Coronary artery (tissue), 2 donors: ENCODE data around the gene CMPK1.

Experiments used
- DNase-seq: peaks from one replicate; pipeline ENCODE4 v3.0.0-alpha.2; 2017; ENCODE audit warnings: low spot score
- H3K27ac ChIP-seq, 2 donors: fragments of 200-600 bp; sonication (generic); one replicate each; pipeline ENCODE4 v1.5.1; 2016 to 2019
- H3K4me3 ChIP-seq: fragments of 200-600 bp; sonication (generic); 2 replicates; pipeline ENCODE4 v1.5.1; 2016; ENCODE audit warnings: mild to moderate bottlenecking, moderate library complexity
- TF ChIP-seq, protein P1 (sequence below): fragments of 200-600 bp; sonication (generic); IDR thresholded peaks from one replicate; pipeline ENCODE4 v1.5.1; 2019; ENCODE audit warnings: antibody characterized with exemption

The CMPK1 gene

DNA sequence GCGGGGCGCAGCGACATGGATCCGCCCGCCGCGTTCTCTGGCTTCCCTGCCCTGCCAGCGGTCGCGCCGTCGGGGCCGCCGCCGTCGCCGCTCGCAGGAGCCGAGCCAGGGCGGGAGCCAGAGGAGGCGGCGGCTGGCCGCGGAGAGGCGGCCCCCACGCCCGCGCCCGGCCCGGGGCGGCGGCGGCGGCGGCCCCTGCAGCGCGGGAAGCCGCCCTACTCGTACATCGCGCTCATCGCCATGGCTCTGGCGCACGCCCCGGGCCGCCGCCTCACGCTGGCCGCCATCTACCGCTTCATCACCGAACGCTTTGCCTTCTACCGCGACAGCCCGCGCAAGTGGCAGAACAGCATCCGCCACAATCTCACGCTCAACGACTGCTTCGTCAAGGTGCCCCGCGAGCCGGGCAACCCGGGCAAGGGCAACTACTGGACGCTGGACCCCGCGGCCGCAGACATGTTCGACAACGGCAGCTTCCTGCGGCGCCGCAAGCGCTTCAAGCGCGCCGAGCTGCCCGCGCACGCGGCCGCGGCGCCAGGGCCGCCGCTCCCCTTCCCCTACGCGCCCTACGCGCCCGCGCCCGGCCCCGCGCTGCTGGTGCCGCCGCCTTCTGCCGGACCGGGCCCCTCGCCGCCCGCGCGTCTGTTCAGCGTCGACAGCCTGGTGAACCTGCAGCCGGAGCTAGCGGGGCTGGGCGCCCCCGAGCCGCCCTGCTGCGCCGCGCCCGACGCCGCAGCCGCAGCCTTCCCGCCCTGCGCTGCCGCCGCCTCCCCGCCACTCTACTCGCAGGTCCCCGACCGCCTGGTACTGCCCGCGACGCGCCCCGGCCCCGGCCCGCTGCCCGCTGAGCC is 83.0 kb downstream of the CMPK1 start:
- H3K27ac ChIP-seq = no peak overlapping the region
- H3K4me3 ChIP-seq = peak overlapping the region; percentile 63
- TF ChIP-seq, protein P1, sequence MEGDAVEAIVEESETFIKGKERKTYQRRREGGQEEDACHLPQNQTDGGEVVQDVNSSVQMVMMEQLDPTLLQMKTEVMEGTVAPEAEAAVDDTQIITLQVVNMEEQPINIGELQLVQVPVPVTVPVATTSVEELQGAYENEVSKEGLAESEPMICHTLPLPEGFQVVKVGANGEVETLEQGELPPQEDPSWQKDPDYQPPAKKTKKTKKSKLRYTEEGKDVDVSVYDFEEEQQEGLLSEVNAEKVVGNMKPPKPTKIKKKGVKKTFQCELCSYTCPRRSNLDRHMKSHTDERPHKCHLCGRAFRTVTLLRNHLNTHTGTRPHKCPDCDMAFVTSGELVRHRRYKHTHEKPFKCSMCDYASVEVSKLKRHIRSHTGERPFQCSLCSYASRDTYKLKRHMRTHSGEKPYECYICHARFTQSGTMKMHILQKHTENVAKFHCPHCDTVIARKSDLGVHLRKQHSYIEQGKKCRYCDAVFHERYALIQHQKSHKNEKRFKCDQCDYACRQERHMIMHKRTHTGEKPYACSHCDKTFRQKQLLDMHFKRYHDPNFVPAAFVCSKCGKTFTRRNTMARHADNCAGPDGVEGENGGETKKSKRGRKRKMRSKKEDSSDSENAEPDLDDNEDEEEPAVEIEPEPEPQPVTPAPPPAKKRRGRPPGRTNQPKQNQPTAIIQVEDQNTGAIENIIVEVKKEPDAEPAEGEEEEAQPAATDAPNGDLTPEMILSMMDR = no peak
- no peak for DNase-seq

DNA sequence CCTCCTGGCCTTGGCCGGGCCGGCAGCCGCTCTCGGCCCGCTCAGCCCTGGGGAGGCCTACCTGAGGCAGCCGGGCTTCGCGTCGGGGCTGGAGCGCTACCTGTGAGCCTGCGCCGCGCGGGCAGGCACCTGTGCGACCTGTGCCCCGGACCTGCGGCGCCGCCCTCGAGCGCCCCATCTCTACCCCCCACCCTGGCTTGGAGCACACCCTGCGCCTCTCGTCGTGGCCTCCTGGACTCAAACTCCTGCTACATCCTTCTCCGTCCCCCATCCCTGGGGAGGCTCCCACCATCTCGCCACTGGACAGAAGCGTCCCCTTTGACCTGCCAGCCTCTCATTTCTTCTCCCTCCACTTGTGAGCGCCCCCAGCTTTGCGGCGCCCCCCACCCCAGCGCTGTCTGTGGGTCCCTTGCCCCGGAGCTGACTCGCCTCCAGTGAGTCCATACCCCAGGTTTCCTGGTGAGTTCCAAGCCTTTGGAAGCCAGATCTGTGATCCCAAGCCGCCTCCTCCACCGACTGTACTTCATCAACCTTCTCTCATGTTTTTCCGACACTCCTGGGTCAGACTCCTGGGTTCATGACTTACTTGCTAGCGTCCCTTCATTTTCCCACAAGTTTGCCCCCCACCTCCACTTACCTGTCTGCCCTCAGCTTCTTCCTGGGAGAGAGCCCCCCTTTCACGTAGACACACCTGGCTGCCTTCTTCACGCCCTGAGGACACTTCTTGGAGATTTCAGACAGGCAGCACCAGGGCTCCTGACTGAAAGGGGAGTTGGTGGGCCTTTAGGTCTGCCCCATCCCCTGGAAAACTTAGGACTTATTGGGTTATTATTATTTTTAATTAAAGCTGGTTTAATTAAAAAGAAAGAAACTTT is 83.8 kb downstream of the CMPK1 start:
- TF ChIP-seq, protein P1 = no peak
- no peak for DNase-seq
- Histone ChIP-seq H3K4me3 (peak overlapping the region; percentile 63), H3K27ac (no peak overlapping the region)

- TF ChIP-seq, protein P1 = no peak
- H3K4me3 ChIP-seq = no peak overlapping the region
- no peak overlapping the region for H3K27ac ChIP-seq
- no peak for DNase-seq
Observed at GRCh38 chr1:47418122-47418521, 84.5 kb downstream of the CMPK1 start.

DNA sequence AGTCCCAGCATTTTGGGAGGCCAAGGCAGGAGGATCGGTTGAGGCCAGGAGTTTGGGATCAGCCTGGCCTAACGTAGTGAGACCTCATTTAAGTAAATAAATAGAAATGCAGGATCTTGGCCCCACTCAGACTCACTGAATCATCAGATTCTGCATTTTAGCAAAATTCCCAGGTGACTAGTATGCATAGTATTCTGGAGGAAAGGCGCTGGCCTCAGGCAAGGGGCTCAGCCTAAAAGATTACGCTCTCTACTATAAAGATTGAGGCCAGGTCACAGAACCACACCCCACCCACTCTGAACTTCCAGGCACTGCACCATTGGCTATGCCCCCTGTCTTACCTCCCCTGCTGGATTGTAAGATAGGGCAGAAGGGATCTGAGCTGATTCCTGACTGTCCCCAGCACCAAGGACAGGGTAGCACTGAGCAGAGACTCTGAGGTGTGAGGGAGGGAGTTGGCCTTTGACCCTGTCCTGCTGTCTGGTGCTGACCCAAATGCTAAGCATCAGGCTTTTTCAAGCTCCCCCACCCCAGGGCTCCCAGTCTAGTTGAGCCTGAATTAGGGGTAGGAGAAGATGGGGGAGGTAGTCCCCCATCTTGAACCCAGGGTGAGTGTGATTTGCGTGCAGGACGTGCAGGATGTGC is 85.2 kb downstream of the CMPK1 start:
- DNase-seq = no peak
- Histone ChIP-seq H3K4me3 (no peak overlapping the region), H3K27ac (no peak overlapping the region)
- TF ChIP-seq, protein P1 = no peak

DNA sequence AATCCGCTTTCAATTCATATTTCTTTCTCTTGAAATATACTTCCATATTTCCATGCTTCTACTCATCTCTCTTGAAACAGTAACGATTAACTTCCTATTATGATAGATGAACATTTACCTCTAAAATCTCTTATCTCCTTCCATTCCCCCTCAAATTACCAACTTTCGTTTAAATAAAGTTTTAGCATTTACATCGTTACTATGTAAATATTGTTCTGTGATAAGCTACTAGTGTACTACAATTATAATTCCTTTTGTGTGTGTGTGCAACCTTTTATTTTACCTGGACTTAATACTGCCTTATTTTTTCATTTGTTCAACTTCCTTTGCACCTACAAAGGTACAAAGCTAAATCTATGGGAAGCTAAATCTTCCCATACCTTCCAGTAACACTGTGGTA is 87.0 kb downstream of the CMPK1 start:
- TF ChIP-seq, protein P1 = no peak
- DNase-seq = no peak
- Histone ChIP-seq H3K27ac (no peak overlapping the region), H3K4me3 (no peak overlapping the region)

DNA sequence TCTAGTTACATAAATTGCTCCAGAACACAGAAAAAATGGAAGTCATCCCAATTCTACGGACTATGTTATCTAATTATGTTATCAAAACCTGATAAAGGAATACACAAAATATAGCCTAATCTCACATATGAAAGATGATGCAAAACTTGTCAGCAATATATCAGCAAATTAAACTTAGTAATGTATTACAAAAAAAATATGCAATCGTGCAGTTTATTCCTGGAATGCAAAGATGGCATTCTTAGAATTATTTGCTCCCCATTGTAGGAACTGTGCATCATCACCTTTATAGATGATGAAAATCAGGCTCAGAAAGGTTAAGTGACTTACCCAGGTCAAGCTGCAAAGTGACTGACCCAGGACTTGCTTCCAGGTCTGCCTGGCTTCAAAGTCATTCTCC is 90.3 kb downstream of the CMPK1 start:
- H3K27ac ChIP-seq = no peak overlapping the region
- no peak overlapping the region for H3K4me3 ChIP-seq
- no peak for DNase-seq
- TF ChIP-seq, protein P1 = no peak
